ENCODE measurements around the gene ENTREP3. TPM values are rescaled to one million over a fixed set of nuclear protein-coding genes. Genes with fewer than 3 reads are reported as not detected.
A peak's percentile ranks its signal among the peaks of the same experiment; 100 is the strongest.
"Not testable (repeated sequence)": the region's sequence is repeated elsewhere in the genome, so short reads cannot be mapped to it uniquely, and the experiment has no call there.

ENTREP3 gene
- total RNA-seq, 1 donor from 2014 or later = 51.1 TPM

GRCh38 chr1:155233502-155233901 lies 21.8 kb downstream of the ENTREP3 start:
- DNase-seq (ENCODE audit: low read depth); H3K27ac Mint-ChIP-seq (ENCODE audit: unreplicated experiment); H3K79me2 ChIP-seq (ENCODE audit: insufficient read depth, low read length); H3K4me3 Mint-ChIP-seq (ENCODE audit: unreplicated experiment); H2AFZ ChIP-seq (ENCODE audit: low read depth, low read length); H4K20me1 ChIP-seq (ENCODE audit: insufficient read depth, low read length); H3K9me3 Mint-ChIP-seq (ENCODE audit: unreplicated experiment); H3K36me3 ChIP-seq (ENCODE audit: insufficient read depth, low read length); H3K27me3 ChIP-seq (ENCODE audit: insufficient read depth, low read length); H3K27ac ChIP-seq (ENCODE audit: low read depth, low read length); FAIRE-seq; H3K9ac ChIP-seq (ENCODE audit: low read length); H3K4me3 ChIP-seq (ENCODE audit: insufficient read depth, low read depth, low read length); H3K4me2 ChIP-seq (ENCODE audit: low read length); H3K27me3 Mint-ChIP-seq (ENCODE audit: low read depth, unreplicated experiment); H3K9me3 ChIP-seq (ENCODE audit: insufficient read depth, low read depth, low read length): not testable (repeated sequence)
- Mint-ChIP-seq H3K36me3 (ENCODE audit: low read depth, unreplicated experiment) (peaks cover 22% of the 10 kb centered on the region), H3K4me1 (ENCODE audit: low read depth, unreplicated experiment) (peaks cover 10% of the 10 kb centered on the region)
- H3K4me1 ChIP-seq (ENCODE audit: insufficient read depth, low read length) = peaks cover 18% of the 10 kb centered on the region

- H3K79me2 ChIP-seq (ENCODE audit: insufficient read depth, low read length); H3K36me3 ChIP-seq (ENCODE audit: insufficient read depth, low read length); H4K20me1 ChIP-seq (ENCODE audit: insufficient read depth, low read length); H3K27me3 ChIP-seq (ENCODE audit: insufficient read depth, low read length); H3K27me3 Mint-ChIP-seq (ENCODE audit: low read depth, unreplicated experiment); H3K4me3 Mint-ChIP-seq (ENCODE audit: unreplicated experiment); FAIRE-seq; H3K9me3 ChIP-seq (ENCODE audit: insufficient read depth, low read depth, low read length); H3K4me3 ChIP-seq (ENCODE audit: insufficient read depth, low read depth, low read length); H3K9me3 Mint-ChIP-seq (ENCODE audit: unreplicated experiment): not testable (repeated sequence)
- Mint-ChIP-seq H3K27ac (ENCODE audit: unreplicated experiment) (peak overlapping the region; percentile 64), H3K36me3 (ENCODE audit: low read depth, unreplicated experiment) (peaks cover 16% of the 10 kb centered on the region), H3K4me1 (ENCODE audit: low read depth, unreplicated experiment) (peaks cover 10% of the 10 kb centered on the region)
- Histone ChIP-seq H2AFZ (ENCODE audit: low read depth, low read length) (peak overlapping the region; percentile 10), H3K4me2 (ENCODE audit: low read length) (peak overlapping the region; percentile 48), H3K4me1 (ENCODE audit: insufficient read depth, low read length) (peaks cover 23% of the 10 kb centered on the region), H3K9ac (ENCODE audit: low read length) (peak overlapping the region; percentile 43), H3K27ac (ENCODE audit: low read depth, low read length) (peak overlapping the region; percentile 70)
- peak; percentile 66 for DNase-seq (ENCODE audit: low read depth)
These were observed 23.0 kb downstream of the ENTREP3 start for GRCh38 chr1:155232001-155232978.

- H3K27ac ChIP-seq (ENCODE audit: low read depth, low read length) = peak overlapping the region; percentile 70
- H3K9me3 Mint-ChIP-seq (ENCODE audit: unreplicated experiment); FAIRE-seq; H3K79me2 ChIP-seq (ENCODE audit: insufficient read depth, low read length); H4K20me1 ChIP-seq (ENCODE audit: insufficient read depth, low read length); H3K36me3 Mint-ChIP-seq (ENCODE audit: low read depth, unreplicated experiment); H3K36me3 ChIP-seq (ENCODE audit: insufficient read depth, low read length); H3K4me3 ChIP-seq (ENCODE audit: insufficient read depth, low read depth, low read length); H2AFZ ChIP-seq (ENCODE audit: low read depth, low read length); H3K9me3 ChIP-seq (ENCODE audit: insufficient read depth, low read depth, low read length); DNase-seq (ENCODE audit: low read depth); H3K4me3 Mint-ChIP-seq (ENCODE audit: unreplicated experiment); H3K4me2 ChIP-seq (ENCODE audit: low read length); H3K27me3 Mint-ChIP-seq (ENCODE audit: low read depth, unreplicated experiment); H3K27me3 ChIP-seq (ENCODE audit: insufficient read depth, low read length): not testable (repeated sequence)
- peaks cover 23% of the 10 kb centered on the region for H3K4me1 ChIP-seq (ENCODE audit: insufficient read depth, low read length)
- H3K9ac ChIP-seq (ENCODE audit: low read length) = peak overlapping the region; percentile 43
- Mint-ChIP-seq H3K27ac (ENCODE audit: unreplicated experiment) (peak overlapping the region; percentile 64), H3K4me1 (ENCODE audit: low read depth, unreplicated experiment) (peaks cover 13% of the 10 kb centered on the region)
These were observed 24.0 kb downstream of the ENTREP3 start for GRCh38 chr1:155231302-155231701.

- TF ChIP-seq EZH2 (IDR thresholded peaks at IDR 0.05; ENCODE audit: insufficient read depth, low read length) (no peak), CTCF (IDR thresholded peaks at IDR 0.05; ENCODE audit: insufficient read depth, low read depth, low read length) (no peak)
- H3K27me3 ChIP-seq (ENCODE audit: insufficient read depth, low read length) = no peaks in the 10 kb centered on the region
- H3K9ac ChIP-seq (ENCODE audit: low read length) = peak overlapping the region; percentile 77
- Mint-ChIP-seq H3K27me3 (ENCODE audit: low read depth, unreplicated experiment) (no peaks in the 10 kb centered on the region), H3K36me3 (ENCODE audit: low read depth, unreplicated experiment) (no peaks in the 10 kb centered on the region), H3K4me1 (ENCODE audit: low read depth, unreplicated experiment) (peaks cover 34% of the 10 kb centered on the region), H3K9me3 (ENCODE audit: unreplicated experiment) (peaks cover 4% of the 10 kb centered on the region), H3K27ac (ENCODE audit: unreplicated experiment) (peak overlapping the region; percentile 85), H3K4me3 (ENCODE audit: unreplicated experiment) (peak overlapping the region; percentile 89)
- peak overlapping the region; percentile 83 for H2AFZ ChIP-seq (ENCODE audit: low read depth, low read length)
- FAIRE-seq (no peak), DNase-seq (ENCODE audit: low read depth) (no peak)
- H3K9me3 ChIP-seq (ENCODE audit: insufficient read depth, low read depth, low read length) = no peaks in the 10 kb centered on the region
- H3K4me3 ChIP-seq (ENCODE audit: insufficient read depth, low read depth, low read length) = peak overlapping the region; percentile 41
- H3K4me1 ChIP-seq (ENCODE audit: insufficient read depth, low read length) = peaks cover 43% of the 10 kb centered on the region
- no peaks in the 10 kb centered on the region for H3K36me3 ChIP-seq (ENCODE audit: insufficient read depth, low read length)
- H3K79me2 ChIP-seq (ENCODE audit: insufficient read depth, low read length) = peaks cover 19% of the 10 kb centered on the region
- no peaks in the 10 kb centered on the region for H4K20me1 ChIP-seq (ENCODE audit: insufficient read depth, low read length)
- H3K27ac ChIP-seq (ENCODE audit: low read depth, low read length) = peak overlapping the region; percentile 75
- peak overlapping the region; percentile 95 for H3K4me2 ChIP-seq (ENCODE audit: low read length)
These were observed 27.2 kb downstream of the ENTREP3 start for GRCh38 chr1:155228096-155228427.

Measured in astrocyte (in vitro differentiated cells and primary cell).